HepG2 (cell line): ENCODE measurements around the gene P4HB. TPM values are rescaled to one million over a fixed set of nuclear protein-coding genes. Genes with fewer than 3 reads are reported as not detected.

Experiments used
- ATF6 ChIP-seq: sonication (generic); formaldehyde crosslinking; conservative IDR thresholded peaks from 2 replicates; pipeline ENCODE4 v1.4.0; 2020; ENCODE audit warnings: missing genetic modification reagents
- HMGA1 ChIP-seq: sonication (generic); formaldehyde crosslinking; conservative IDR thresholded peaks from 2 replicates; pipeline ENCODE4 v1.4.0; 2020; ENCODE audit warnings: missing genetic modification reagents
- ISL2 ChIP-seq: sonication (generic); formaldehyde crosslinking; IDR thresholded peaks from 2 replicates; pipeline ENCODE4 v1.5.0; 2020; ENCODE audit warnings: missing genetic modification reagents
- KMT2A ChIP-seq: sonication (generic); formaldehyde crosslinking; IDR thresholded peaks from 2 replicates; pipeline ENCODE4 v1.4.0; 2020; ENCODE audit warnings: missing genetic modification reagents
- MIXL1 ChIP-seq: IDR thresholded peaks from 2 replicates; pipeline ENCODE4 v1.6.1; 2016
- RERE ChIP-seq: IDR thresholded peaks from 2 replicates; pipeline ENCODE4 v1.6.1; 2016; ENCODE audit warnings: low read depth, missing genetic modification reagents, missing compliant biosample characterization
- ZBTB1 ChIP-seq: sonication (generic); formaldehyde crosslinking; IDR thresholded peaks from 2 replicates; pipeline ENCODE4 v1.4.0; 2020; ENCODE audit warnings: missing genetic modification reagents, borderline replicate concordance
- ZFP90 ChIP-seq: sonication (generic); formaldehyde crosslinking; IDR thresholded peaks from 2 replicates; pipeline ENCODE4 v1.8.0; 2022; ENCODE audit warnings: missing genetic modification reagents, mild to moderate bottlenecking, inconsistent platforms, borderline replicate concordance
- ZNF12 ChIP-seq: sonication (generic); formaldehyde crosslinking; IDR thresholded peaks from 2 replicates; pipeline ENCODE4 v1.5.0; 2020; ENCODE audit warnings: missing genetic modification reagents
- ZNF432 ChIP-seq: sonication (generic); formaldehyde crosslinking; IDR thresholded peaks from 2 replicates; pipeline ENCODE4 v1.5.0; 2020; ENCODE audit warnings: missing genetic modification reagents, mild to moderate bottlenecking, borderline replicate concordance
- ZNF574 ChIP-seq: sonication (generic); formaldehyde crosslinking; IDR thresholded peaks from 2 replicates; pipeline ENCODE4 v1.4.0; 2020; ENCODE audit warnings: missing genetic modification reagents
- polyA plus RNA-seq, 8 experiments: library from polyadenylated mRNA; depleted of rRNA in 3 of 8; stranded (reverse) in 7 of 8; unstranded in 1 of 8; fragments of >200 nt; fragmentation: Illumina TruSeq in 4 of 8; extraction: Trizol in 4 of 8; gene quantifications; 2 replicates each; pipeline versions ENCODE4 v1.2.1 to v1.2.3, GENCODE V29; 2011 to 2016; ENCODE audit warnings: low read depth in 4 of 8, missing spikeins in 1 of 8, mixed read lengths in 1 of 8; ENCODE audit not compliant: insufficient read depth in 1 of 8
- total RNA-seq, 5 experiments: library from RNA; depleted of rRNA; stranded (reverse); fragments of >200 nt; fragmentation: Illumina TruSeq; extraction: Trizol; gene quantifications; 2 replicates each; pipeline ENCODE4 v1.2.3, GENCODE V29; 2016; ENCODE audit warnings: low read depth in 1 of 5
- TF ChIP-seq, protein P1 (sequence below): sonication (generic); formaldehyde crosslinking; IDR thresholded peaks from 2 replicates; pipeline ENCODE4 v1.5.0; 2020; ENCODE audit warnings: mild to moderate bottlenecking, missing genetic modification reagents, borderline replicate concordance

P4HB gene
- total and polyA plus RNA-seq, 2 of the 13 experiments (the other 11 are each of a cell fraction or from before 2014, with no cell fraction given) = 185 to 782 TPM

- TF ChIP-seq, protein P1, sequence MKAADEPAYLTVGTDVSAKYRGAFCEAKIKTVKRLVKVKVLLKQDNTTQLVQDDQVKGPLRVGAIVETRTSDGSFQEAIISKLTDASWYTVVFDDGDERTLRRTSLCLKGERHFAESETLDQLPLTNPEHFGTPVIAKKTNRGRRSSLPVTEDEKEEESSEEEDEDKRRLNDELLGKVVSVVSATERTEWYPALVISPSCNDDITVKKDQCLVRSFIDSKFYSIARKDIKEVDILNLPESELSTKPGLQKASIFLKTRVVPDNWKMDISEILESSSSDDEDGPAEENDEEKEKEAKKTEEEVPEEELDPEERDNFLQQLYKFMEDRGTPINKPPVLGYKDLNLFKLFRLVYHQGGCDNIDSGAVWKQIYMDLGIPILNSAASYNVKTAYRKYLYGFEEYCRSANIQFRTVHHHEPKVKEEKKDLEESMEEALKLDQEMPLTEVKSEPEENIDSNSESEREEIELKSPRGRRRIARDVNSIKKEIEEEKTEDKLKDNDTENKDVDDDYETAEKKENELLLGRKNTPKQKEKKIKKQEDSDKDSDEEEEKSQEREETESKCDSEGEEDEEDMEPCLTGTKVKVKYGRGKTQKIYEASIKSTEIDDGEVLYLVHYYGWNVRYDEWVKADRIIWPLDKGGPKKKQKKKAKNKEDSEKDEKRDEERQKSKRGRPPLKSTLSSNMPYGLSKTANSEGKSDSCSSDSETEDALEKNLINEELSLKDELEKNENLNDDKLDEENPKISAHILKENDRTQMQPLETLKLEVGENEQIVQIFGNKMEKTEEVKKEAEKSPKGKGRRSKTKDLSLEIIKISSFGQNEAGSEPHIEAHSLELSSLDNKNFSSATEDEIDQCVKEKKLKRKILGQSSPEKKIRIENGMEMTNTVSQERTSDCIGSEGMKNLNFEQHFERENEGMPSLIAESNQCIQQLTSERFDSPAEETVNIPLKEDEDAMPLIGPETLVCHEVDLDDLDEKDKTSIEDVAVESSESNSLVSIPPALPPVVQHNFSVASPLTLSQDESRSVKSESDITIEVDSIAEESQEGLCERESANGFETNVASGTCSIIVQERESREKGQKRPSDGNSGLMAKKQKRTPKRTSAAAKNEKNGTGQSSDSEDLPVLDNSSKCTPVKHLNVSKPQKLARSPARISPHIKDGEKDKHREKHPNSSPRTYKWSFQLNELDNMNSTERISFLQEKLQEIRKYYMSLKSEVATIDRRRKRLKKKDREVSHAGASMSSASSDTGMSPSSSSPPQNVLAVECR (CRISPR knock-in tag) = peak; percentile 56
- TF ChIP-seq MIXL1 (CRISPR knock-in tag) = no peak
- TF ChIP-seq RERE (CRISPR knock-in tag) = 0 out of 2 replicates have a peak, but pooled peaks have one; percentile 7
- TF ChIP-seq ZNF12 (CRISPR knock-in tag) = no peak
- TF ChIP-seq HMGA1 (CRISPR knock-in tag) = no peak
- no peak for TF ChIP-seq KMT2A
- TF ChIP-seq ZBTB1 = no peak
- TF ChIP-seq ZFP90 = peak; percentile 79
- TF ChIP-seq ZNF574 = 0 out of 2 replicates have a peak, but pooled peaks have one; percentile 6
- TF ChIP-seq ISL2 (CRISPR knock-in tag) = peak; percentile 51; the same call in 1 of the 2 replicates
- TF ChIP-seq ZNF432 (CRISPR knock-in tag) = no peak
- no peak for TF ChIP-seq ATF6 (CRISPR knock-in tag)
These were observed 9.1 kb upstream of the P4HB start (continued) for GRCh38 chr17:81869221-81870130.
